ENCODE measurements around the gene ARL14.

- no peak for TF ChIP-seq POLR2A (IDR thresholded peaks at IDR 0.05)
- no peak for TF ChIP-seq CTCF (IDR thresholded peaks at IDR 0.05)
These were observed 16.1 kb upstream of the ARL14 start for GRCh38 chr3:160660902-160661301.
